Transverse colon (tissue), 4 donors: ENCODE results near the gene EHMT1.

ENCODE experiments used
- POLR2A ChIP-seq: fragments of 450-650 bp; IDR thresholded peaks from one replicate; pipeline ENCODE4 v1.6.1; 2016; ENCODE audit warnings: antibody characterized with exemption, mild to moderate bottlenecking, moderate library complexity
- POLR2AphosphoS5 ChIP-seq, 3 donors: sonication (generic); formaldehyde crosslinking; IDR thresholded peaks; one replicate each; pipeline ENCODE4 v1.6.1; 2016; ENCODE audit warnings: antibody characterized with exemption in 3 of 3
- TF ChIP-seq, protein P1 (sequence below), 5 experiments: fragments of 200-600 bp in 3 of 5; fragments of 450-650 bp in 2 of 5; sonication (generic) in 3 of 5; IDR thresholded peaks; 1 replicate in 2 of 5; 2 replicates in 3 of 5; pipeline ENCODE4 v1.5.1; 2016 to 2017; ENCODE audit warnings: antibody characterized with exemption in 5 of 5, inconsistent platforms in 3 of 5, mild to moderate bottlenecking in 2 of 5, moderate library complexity in 1 of 5

- TF ChIP-seq, protein P1, sequence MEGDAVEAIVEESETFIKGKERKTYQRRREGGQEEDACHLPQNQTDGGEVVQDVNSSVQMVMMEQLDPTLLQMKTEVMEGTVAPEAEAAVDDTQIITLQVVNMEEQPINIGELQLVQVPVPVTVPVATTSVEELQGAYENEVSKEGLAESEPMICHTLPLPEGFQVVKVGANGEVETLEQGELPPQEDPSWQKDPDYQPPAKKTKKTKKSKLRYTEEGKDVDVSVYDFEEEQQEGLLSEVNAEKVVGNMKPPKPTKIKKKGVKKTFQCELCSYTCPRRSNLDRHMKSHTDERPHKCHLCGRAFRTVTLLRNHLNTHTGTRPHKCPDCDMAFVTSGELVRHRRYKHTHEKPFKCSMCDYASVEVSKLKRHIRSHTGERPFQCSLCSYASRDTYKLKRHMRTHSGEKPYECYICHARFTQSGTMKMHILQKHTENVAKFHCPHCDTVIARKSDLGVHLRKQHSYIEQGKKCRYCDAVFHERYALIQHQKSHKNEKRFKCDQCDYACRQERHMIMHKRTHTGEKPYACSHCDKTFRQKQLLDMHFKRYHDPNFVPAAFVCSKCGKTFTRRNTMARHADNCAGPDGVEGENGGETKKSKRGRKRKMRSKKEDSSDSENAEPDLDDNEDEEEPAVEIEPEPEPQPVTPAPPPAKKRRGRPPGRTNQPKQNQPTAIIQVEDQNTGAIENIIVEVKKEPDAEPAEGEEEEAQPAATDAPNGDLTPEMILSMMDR (IDR thresholded peaks at IDR 0.05), result no peak
- TF ChIP-seq POLR2A (no peak), POLR2AphosphoS5 (IDR thresholded peaks at IDR 0.05) (no peak)
Measured at GRCh38 chr9:137631345-137632229, 12.8 kb downstream of the EHMT1 start.
